ENCODE results near the gene GALNT7.
"Not testable (repeated sequence)": the region's sequence is repeated elsewhere in the genome, so short reads cannot be mapped to it uniquely, and the experiment has no call there.

Gene GALNT7

DNA sequence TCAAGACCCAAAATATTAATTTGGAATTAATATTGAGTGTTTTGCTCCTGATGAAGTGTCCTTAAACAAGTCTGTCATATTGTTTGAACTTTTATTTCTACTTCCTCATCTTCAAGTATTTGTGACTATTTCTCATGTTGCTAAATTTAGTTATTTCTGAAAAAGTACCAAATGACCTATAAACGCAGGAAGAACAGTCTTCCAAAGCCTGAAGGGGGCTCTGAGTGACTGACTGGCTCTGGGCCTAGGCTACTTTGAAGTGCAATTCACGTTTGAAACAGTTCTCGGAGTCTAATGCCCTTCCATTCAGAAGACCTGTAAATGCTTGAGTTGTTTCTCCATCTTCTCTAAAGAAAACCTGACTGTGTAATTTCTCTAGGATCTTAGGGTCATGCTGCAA, 26.5 kb downstream of the GALNT7 start:
- DNase-seq (ENCODE audit: low read depth, low spot score), result no peak

GRCh38 chr4:173199553-173199952, 30.9 kb downstream of the GALNT7 start:
- no peak for DNase-seq (ENCODE audit: low read depth, low spot score)

- DNase-seq (ENCODE audit: low read depth, low spot score), result no peak
Measured at GRCh38 chr4:173200103-173200884, 31.7 kb downstream of the GALNT7 start.

DNA sequence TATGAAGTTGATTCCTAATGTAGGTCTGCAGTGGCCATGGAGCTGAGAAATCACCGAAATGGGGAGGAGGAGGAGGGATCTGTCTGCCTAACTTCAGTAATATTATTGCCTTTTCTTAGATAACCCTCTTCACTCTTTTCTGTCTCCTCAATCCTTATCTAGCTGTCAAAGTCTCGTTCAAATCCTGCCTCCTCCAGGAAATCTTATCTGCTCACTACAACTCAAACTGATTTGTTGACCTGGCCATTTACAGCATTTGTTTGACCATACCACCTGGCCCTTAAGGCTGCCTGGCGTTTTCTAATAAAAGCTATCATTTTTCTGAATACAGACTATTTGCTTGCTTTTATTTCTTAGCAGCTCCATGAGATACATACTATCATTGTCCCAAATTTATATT, 33.8 kb downstream of the GALNT7 start:
- no peak for DNase-seq (ENCODE audit: low read depth, low spot score)

DNA sequence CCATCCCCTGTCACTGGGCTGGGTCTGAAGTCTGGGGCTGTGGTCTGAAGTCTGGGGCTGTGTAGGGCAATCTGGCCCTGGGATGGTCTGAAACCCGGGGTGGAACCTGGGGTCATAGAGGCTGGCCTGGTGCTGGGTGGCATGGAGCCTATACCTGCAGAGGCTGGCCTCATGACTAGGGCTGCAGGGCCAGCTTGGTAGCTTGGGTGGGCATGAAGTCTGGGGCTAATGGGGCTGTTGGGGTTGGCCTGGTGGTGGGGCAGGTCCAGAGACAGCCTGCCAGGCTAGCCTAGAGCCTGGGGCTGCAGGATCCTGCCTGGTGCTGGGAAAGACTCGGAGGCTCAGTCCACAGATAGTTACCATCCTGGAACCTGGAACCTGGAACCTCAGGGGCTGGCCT, 37.0 kb downstream of the GALNT7 start:
- DNase-seq (ENCODE audit: low read depth, low spot score), result no peak

GRCh38 chr4:173208420-173208819, 39.8 kb downstream of the GALNT7 start:
- DNase-seq (ENCODE audit: low read depth, low spot score), result no peak

- DNase-seq (ENCODE audit: low read depth, low spot score), result no peak
Measured at GRCh38 chr4:173211222-173211621, 42.6 kb downstream of the GALNT7 start.

DNA sequence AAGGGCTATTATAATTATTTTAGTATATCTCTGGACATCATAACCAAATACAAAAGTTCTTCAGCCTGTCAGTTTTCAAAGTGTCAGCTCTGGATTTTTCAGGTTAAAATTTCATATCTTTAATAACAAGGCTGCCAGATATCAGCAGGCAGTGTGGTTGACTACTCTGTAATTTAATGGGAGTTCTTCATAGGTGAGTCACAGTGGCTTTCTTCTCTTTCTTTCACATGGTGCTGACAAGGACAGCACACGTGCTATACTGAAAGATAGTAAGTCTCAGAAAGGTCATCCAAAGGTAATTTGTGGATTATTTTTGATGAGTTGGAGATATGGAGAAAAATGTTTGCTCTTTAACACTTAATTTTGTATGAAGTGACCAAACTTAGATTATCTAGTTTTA, 43.2 kb downstream of the GALNT7 start:
- DNase-seq (ENCODE audit: low read depth, low spot score), result no peak

- DNase-seq (ENCODE audit: low read depth, low spot score), result no peak
Measured at GRCh38 chr4:173212379-173212778, 43.8 kb downstream of the GALNT7 start.

- DNase-seq (ENCODE audit: low read depth, low spot score), result no peak
Measured at GRCh38 chr4:173213296-173213695, 44.7 kb downstream of the GALNT7 start.

DNA sequence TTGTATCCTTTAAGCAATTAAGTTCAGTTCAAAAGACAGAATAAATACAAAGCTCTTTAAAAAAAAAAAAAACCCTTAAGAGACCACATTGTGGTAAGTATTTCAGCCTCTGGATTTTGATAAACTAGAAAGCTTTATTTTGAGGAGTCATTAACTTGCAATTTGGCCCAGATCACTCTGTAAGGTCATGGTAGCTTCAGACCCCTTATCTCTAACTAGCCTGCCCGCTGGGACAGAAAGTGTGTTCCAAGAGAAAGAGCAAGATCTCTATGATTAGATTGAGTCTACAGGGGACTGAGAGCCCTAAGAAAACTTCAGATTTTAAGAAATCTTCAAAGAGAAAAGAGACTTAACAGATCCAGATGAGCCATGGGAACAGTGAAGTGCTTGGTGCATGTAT, 45.6 kb downstream of the GALNT7 start:
- DNase-seq (ENCODE audit: low read depth, low spot score), result no peak

DNA sequence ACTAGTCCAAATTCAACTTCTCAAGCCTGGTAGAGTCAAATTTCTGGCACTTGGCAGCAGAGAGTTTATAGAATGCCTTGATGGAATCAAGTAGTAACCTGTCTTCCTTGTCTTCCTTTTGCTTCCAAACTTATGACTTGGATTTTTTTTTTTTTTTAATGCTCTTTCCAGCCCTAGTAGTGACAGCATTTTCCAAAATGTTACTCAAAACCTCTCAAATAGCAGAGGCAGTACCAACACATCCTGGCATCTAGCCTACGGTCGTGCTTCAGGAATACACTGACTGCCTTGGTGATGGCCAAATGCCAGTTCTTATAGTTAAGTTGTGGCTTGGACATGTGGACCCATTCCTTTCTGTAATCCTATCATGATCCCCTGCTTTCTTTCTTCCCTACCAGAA, 46.0 kb downstream of the GALNT7 start:
- no peak for DNase-seq (ENCODE audit: low read depth, low spot score)

DNA sequence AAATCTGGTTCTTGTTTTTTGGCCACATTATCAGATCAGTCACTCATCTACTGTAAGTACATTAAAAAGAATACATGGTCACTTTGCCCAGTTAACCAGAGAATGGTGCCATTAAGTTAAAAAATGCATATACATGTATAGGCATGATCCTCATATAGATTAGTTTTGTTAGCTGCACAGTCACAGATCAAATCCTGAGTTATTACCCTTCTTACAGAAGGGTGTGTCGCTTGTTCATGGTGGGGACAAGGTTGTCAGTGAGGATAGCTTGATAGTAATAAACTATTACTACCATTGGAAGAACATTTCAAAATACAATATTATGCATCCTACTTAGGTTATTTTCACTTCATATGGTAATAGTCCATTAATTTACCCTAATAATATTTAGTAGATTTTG, 48.5 kb downstream of the GALNT7 start:
- DNase-seq (ENCODE audit: low read depth, low spot score), result no peak

DNA sequence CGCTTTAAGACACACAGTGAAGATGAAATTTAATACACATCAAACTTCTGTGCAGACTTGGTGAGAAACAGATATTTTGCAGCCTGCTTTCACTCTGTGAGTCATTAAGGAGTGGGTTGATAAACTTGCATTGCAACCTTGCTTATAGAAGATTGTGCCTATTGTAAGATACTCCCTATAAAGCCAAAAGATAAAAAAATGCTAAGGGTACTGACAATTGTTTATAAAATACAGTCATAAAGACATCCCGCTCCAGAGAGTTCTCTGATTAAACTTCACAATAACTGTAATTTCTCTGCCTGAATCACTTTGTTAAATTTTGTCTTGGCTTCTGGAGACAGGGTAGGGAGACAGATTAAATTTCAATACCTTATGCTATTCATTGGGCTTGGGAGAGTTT, 49.1 kb downstream of the GALNT7 start:
- DNase-seq (ENCODE audit: low read depth, low spot score), result no peak

DNA sequence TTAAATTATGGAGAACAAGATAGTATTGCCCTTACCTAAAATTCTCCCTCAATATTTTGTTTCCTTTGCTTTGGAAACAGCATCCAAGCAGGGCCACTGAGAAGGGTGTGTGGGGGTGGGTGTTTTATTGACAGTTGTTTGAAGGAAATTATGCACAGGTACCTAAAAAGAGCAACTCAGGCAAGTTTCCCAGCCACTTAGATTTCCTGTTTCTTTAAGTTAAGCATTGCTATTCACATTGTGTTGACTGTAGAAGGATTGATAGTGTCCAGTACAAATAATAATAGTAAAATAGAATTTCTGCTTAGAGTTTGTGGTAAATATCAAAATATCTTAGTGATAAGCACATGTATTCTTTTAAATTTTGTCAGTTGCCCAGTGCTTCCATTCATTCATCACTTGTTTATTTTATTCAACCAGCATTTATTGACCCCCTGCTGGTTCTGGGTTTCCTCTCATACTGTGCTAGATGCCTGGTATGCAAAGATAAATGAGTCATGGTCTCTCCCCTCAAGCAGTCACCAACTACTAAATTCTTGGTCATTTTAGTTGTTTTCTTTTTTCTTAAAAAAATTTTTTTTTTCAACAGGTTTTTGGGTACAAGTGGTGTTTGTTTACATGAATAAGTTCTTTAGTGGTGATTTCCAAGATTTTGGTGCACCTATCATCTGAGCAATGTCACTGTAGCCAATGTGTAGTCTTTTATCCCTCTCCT, 50.0 kb downstream of the GALNT7 start:
- DNase-seq (ENCODE audit: low read depth, low spot score), result no peak

GRCh38 chr4:173219126-173219437, 50.5 kb downstream of the GALNT7 start:
- not testable (repeated sequence) for DNase-seq (ENCODE audit: low read depth, low spot score)

- no peak for DNase-seq (ENCODE audit: low read depth, low spot score)
Measured at GRCh38 chr4:173223743-173224142, 55.1 kb downstream of the GALNT7 start.

GRCh38 chr4:173226401-173226888, 57.8 kb downstream of the GALNT7 start:
- DNase-seq (ENCODE audit: low read depth, low spot score), result no peak

DNA sequence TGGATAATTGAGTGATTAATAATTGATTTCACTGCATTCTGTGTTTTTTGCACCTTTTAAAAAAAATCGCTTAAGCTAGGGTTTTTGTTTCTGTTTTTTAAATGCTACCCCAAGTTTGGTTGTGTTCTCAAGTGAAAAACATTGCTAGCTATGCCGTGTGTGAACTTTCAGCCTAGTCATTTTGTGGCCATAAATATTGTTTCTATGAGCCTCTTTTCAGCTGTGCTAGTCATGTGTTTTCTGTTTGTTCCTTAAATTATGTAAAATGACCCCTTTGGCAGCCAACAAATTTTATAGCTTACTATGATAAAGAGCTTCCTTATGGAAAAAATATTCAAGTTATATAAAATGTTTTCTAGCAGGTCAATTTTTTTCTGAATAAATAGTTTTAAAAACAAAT, 59.1 kb downstream of the GALNT7 start:
- DNase-seq (ENCODE audit: low read depth, low spot score), result no peak

DNA sequence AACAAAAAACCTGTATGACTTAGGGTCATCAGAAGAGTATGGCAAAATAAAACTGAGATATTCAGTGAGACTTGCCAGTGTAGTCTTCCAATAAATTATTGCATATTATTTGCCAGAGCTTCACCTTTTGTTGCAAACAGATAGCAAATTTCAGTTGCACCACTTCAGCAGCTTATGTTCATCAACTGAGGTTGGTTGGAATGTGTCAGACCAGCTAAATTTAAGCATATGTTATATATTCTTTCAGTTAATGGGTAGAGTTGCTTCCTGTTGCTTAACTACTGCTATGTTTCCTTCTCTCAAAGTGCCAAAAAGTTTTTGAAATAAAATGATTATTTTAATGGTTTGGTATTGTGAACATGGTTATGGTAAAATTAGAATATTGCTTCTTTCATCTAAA, 61.5 kb downstream of the GALNT7 start:
- DNase-seq (ENCODE audit: low read depth, low spot score), result no peak

- DNase-seq (ENCODE audit: low read depth, low spot score), result no peak
Measured at GRCh38 chr4:173231916-173232315, 63.3 kb downstream of the GALNT7 start.

GRCh38 chr4:173233857-173234256, 65.2 kb downstream of the GALNT7 start:
- no peak for DNase-seq (ENCODE audit: low read depth, low spot score)

GRCh38 chr4:173235050-173235449, 66.4 kb downstream of the GALNT7 start:
- DNase-seq (ENCODE audit: low read depth, low spot score), result no peak

Data from activated CD4-positive, CD25-positive, alpha-beta regulatory T cell treated with anti-CD3 and anti-CD28 coated beads, Interleukin-2, amount 50 U/mL, for 16 hours (primary cell).